ENCODE measurements around the gene BCAS3.

Gene BCAS3

GRCh38 chr17:61331178-61331577 is 653.5 kb downstream of the BCAS3 start:
- DNase-seq: no peak

GRCh38 chr17:61331886-61332285 is 654.2 kb downstream of the BCAS3 start:
- no peak for DNase-seq

GRCh38 chr17:61333136-61333535 is 655.5 kb downstream of the BCAS3 start:
- DNase-seq: no peak

DNA sequence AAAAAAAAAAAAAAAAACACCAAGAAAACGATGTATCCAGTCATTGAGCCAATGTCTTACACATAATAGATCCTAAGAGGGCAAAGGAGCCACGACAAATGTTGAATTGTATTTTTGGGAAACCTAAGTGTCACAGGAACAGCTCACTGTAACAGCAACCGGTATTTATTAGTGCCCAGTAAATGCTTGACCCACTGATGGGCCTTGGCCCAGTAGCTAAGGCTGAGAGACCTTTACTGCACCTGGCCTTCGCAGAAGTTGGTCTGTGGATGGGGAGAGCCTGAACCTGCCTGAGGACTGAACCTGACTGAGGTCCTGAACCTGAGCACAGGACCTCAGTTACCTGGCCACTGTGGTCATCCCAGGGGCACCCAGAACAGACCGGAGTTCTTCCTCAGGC is 657.0 kb downstream of the BCAS3 start:
- no peak for DNase-seq

- no peak for DNase-seq
Observed at GRCh38 chr17:61335105-61335844, 657.6 kb downstream of the BCAS3 start.

DNA sequence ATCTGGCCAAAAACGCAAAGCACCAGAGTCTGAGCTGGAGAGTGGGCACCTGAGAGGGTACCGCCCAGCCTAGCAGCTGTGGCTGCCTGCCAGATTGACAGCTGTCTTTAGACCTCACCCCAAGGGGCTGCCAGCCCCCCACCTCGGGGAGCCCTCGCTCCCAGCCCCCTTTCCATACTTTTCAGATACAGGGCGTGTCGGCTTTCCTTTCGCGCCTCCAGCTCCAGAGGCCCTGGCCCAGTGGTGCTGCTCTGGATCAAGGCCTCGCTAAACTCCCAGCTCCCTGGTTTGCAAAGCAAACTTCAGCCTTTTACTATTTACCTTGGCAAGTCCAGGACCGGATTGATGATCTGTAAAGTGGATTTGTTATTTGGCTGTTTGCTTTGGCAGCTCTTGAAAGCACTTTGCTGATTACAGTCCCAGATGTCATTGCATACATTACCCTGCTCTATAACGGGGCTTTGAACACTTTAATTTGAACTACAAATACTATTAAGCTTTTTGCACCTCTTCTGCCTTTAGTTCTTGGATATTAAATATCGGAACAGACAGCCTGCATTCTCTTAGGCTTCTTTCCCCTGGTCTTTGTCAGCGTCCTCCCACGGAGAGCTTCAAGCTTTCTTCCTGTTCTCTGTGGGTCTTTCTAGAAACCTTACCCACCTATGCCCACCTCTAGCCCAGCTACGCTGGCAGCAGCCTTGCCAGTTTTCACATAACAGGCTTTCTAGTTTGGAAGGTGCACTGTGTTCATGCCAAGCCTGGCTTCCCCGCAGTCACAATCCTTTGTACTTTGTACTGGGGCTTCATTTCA is 658.4 kb downstream of the BCAS3 start:
- no peak for DNase-seq

GRCh38 chr17:61337290-61337689 is 659.6 kb downstream of the BCAS3 start:
- DNase-seq: no peak

- no peak for DNase-seq
Observed at GRCh38 chr17:61338000-61338798, 660.5 kb downstream of the BCAS3 start.

DNA sequence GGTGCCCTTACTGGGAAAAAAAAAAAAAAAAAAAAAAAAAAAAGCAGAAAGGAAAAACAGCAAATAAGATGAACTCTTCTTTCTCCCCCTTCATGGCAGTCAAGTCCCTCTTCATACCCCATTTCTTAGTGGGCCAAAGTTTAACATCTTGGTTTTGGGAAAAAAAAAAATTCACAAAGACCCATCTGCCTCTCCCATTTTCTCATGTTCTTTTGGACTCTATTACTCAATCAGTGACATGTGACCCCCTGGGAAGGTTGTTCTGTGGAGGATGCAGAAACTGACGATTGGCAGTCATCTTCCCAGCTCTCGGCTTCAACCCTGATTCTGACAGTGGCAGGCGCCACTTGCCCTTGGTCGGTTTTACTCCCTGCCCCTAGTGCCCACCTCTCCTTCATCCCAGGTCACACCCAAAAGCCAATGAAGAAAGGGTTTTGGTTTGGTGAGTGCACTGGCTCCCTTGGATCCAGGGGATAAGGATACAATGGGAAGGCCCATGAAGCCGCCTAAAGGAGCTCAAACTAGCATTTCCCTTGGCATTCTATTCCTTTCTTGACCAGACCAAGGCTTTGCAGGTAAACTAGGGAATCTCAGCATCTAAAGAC is 661.3 kb downstream of the BCAS3 start:
- DNase-seq: no peak

DNA sequence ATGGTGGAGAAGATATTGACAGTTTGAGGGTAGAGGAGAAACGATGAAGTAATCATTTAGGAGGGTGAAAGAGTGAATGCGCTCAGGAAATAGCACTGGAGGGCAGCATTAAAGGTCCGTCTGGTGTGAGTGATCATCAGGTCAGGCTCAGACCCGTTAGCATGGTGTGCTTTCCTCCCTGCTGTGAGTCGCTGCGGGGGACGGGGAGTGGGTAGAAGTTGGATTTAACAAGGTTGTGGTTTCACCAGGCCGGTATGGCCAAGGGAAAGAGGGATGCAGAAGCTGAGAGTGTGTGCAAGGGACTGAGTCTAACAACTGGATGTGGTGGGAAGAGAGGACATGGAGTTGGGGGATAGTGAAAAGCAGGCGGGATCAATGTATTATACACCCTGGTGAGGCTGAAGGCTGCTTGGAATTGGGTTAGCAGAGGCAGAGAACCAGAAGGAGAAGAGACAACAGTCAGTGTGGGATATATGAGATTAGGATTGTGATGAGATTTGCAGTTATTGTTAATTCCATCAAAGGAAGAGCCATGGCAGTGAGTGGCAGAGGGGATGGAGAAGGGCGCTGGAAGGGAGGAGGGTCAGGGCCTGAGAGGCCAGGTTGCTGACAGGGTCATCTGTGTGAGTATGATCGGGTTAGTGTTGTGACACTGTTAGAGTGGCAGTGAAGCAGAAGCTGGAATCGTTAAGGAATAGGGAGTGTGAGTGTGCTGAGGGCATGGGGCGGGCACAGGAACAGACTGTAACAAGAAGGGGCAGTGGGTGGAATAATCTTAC is 663.0 kb downstream of the BCAS3 start:
- no peak for DNase-seq

- DNase-seq: no peak
Observed at GRCh38 chr17:61343576-61343975, 665.9 kb downstream of the BCAS3 start.

DNA sequence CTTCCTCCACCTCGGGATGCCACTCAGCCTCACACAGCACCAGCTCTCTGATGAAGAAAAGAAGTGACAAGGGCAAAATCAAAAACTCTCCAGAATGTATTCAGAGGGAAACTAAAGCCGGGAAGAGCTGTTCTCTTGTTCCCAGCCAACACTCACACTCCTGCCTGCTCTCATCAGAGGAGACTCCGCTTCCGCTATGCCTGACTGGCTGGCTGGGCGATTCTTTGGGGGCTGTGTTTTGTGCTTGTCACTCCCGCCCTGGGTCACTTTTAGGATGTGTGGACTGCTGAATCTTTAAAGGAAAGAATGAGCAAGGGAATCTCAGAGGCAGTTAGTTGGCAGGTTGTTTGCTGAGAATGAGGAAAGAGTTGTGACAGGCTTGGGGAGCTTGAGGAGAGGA is 667.4 kb downstream of the BCAS3 start:
- DNase-seq: no peak

DNA sequence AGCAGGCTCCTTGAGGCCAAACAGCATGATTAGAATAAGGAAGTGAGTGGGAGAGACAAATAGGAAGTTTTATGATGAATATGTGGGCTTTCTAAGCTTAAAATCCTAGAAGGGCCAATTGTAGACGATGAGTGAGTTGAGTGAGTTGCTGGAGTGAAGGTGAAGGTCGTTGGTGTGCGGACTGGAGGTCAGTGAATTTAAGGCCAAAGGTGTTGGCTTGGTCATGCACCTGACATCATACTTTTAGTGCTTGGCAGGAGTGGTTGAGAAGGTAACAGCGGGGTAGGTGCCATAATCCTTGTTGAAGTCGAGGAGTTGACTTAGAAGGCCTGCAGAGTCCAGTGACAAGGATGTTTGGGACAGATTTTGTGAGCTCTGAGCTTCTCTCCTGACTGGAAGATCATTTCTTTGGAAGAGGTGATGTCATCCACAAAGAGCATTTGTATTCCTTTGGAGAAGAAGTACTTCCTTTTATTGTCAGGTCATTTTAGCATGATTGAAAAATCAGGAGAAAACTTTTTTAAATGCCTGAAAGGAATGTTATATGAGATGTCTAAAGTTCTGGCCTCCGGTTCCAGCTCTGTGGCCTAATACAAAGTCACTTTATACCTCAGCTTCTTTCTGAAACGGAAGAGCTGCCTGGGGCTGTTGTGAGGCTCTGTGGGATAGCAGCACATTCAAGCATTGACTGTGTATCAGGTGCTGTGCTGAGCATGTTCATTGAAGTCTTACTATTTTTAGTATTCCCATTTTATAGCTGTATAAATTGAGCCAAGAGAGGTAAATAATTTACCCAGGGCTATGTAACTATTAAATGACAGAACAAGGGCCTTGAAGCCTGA is 668.4 kb downstream of the BCAS3 start:
- no peak for DNase-seq

DNA sequence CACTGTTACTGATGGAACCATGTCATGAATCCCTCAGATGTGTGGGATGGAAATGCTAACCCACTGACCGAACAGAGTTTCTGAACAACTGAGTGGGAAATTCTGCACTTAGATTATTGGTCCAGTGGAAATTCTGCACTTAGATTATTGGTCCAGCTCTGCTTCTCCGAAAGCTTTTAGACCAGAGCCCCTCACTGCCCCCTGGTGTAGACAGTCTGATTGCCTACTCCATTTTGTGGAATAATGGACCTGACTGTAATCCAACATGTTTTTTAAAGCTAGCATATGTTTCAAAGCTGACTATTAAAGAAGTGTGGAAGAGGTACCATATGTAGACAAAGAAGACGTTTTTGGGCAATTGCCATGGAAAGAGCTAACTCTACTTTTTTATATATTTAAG is 671.7 kb downstream of the BCAS3 start:
- no peak for DNase-seq

GRCh38 chr17:61351745-61352407 is 674.2 kb downstream of the BCAS3 start:
- DNase-seq: no peak

GRCh38 chr17:61352408-61352770 is 674.7 kb downstream of the BCAS3 start:
- no peak for DNase-seq

- DNase-seq: no peak
Observed at GRCh38 chr17:61352781-61353491, 675.3 kb downstream of the BCAS3 start.

DNA sequence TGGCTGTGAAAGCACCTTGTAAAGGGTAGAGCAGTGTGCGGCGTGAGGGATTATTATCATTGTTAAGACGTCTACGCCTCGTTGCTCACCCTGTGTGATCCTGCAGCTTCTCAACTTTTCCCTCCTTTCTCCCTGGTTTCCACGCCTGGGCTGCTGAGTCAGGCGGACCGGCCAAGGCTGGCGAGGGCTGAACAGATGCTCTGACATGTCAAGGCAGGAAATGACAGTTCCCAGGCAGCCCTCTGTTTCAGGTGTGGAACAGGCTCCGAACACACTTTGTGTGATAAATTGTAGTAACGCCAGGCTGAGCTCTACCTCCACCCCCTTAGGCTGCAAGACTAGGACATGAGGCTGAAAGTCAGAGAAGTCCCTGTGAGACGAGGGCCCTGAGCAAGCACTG is 676.0 kb downstream of the BCAS3 start:
- no peak for DNase-seq

GRCh38 chr17:61354895-61355874 is 677.5 kb downstream of the BCAS3 start:
- DNase-seq: no peak
